Measurements from ENCODE around the gene LIF. TPM values are rescaled to one million over a fixed set of nuclear protein-coding genes. Genes with fewer than 3 reads are reported as not detected.
A peak's percentile ranks its signal among the peaks of the same experiment; 100 is the strongest.

LIF gene
- 1 to 10 TPM in 2 of 4 donors, under 1 TPM in 2; 0.19 to 4.8 (median 1.6) TPM for total RNA-seq

- H3K9me3 ChIP-seq = no peaks in the 10 kb centered on the region
- DNase-seq (ENCODE audit: extremely low spot score) = no peak
- H3K4me3 ChIP-seq = peak within 1 kb of the TSS; percentile 52 to 63 (median 53)
- WGBS = 2% methylated on average over 36 of the region's 64 CpGs
- H3K27ac ChIP-seq (replicated peaks in 1 of 4) = peak within 1 kb of the TSS; percentile 23 to 48 (median 34)
- H3K4me1 ChIP-seq = peaks cover 14 to 42% (median 36%) of the 10 kb centered on the region in 4 donors
- H3K27me3 ChIP-seq = peaks cover 0 to 78% (median 10%) of the 10 kb centered on the region in 4 donors
- TF ChIP-seq POLR2A (IDR thresholded peaks at IDR 0.05; ENCODE audit: low read depth) = no peak
- no peak for TF ChIP-seq EP300 (IDR thresholded peaks at IDR 0.05)
- TF ChIP-seq POLR2AphosphoS5 (IDR thresholded peaks at IDR 0.05) = no peak
- peak in 1 of 3 experiments; percentile 9 for TF ChIP-seq CTCF (IDR thresholded peaks at IDR 0.05)
- H3K36me3 ChIP-seq = no peaks in the 10 kb centered on the region
- intact Hi-C loops (cut with DNase I) = no loop called here
These were observed at the start of gene LIF for GRCh38 chr22:30245985-30246813. TSS of gene LIF (minus strand) at chr22:30246759. CDS start at chr22:30246695, 64 bp downstream.

GRCh38 chr22:30296324-30296723 is 49.8 kb upstream of the LIF start:
- peaks cover 55 to 96% (median 93%) of the 10 kb centered on the region in 4 donors for H3K36me3 ChIP-seq
- no peaks in the 10 kb centered on the region for H3K9me3 ChIP-seq
- H3K27ac ChIP-seq (replicated peaks in 1 of 4) = no peak overlapping the region
- intact Hi-C loops (cut with DNase I) = no loop called here
- no peak for DNase-seq (ENCODE audit: extremely low spot score)
- H3K4me3 ChIP-seq = no peak overlapping the region
- TF ChIP-seq POLR2A (IDR thresholded peaks at IDR 0.05; ENCODE audit: low read depth) = no peak
- WGBS = 94% methylated on average over 4 of the region's 4 CpGs
- peaks cover 23 to 44% (median 33%) of the 10 kb centered on the region in 4 donors for H3K4me1 ChIP-seq
- H3K27me3 ChIP-seq = no peaks in the 10 kb centered on the region

GRCh38 chr22:30295576-30295975 is 49.0 kb upstream of the LIF start:
- intact Hi-C loops (cut with DNase I) = no loop called here
- H3K9me3 ChIP-seq = no peaks in the 10 kb centered on the region
- WGBS = 79% methylated on average over 7 of the region's 7 CpGs
- TF ChIP-seq POLR2AphosphoS5 (IDR thresholded peaks at IDR 0.05) = no peak
- TF ChIP-seq EP300 (IDR thresholded peaks at IDR 0.05) = no peak
- TF ChIP-seq POLR2A (IDR thresholded peaks at IDR 0.05; ENCODE audit: low read depth) = no peak
- no peak for TF ChIP-seq CTCF (IDR thresholded peaks at IDR 0.05)
- DNase-seq (ENCODE audit: extremely low spot score) = no peak
- peaks cover 55 to 88% (median 86%) of the 10 kb centered on the region in 4 donors for H3K36me3 ChIP-seq
- peaks cover 23 to 44% (median 33%) of the 10 kb centered on the region in 4 donors for H3K4me1 ChIP-seq
- no peaks in the 10 kb centered on the region for H3K27me3 ChIP-seq
- no peak overlapping the region for H3K4me3 ChIP-seq
- no peak overlapping the region for H3K27ac ChIP-seq (replicated peaks in 1 of 4)

- peaks cover 55 to 81% (median 79%) of the 10 kb centered on the region in 4 donors for H3K36me3 ChIP-seq
These were observed 48.3 kb upstream of the LIF start for GRCh38 chr22:30294830-30295229.

More at GRCh38 chr22:30294830-30295229, 48.3 kb upstream of the LIF start:
- H3K4me3 ChIP-seq = no peak overlapping the region
- peaks cover 27 to 44% (median 36%) of the 10 kb centered on the region in 4 donors for H3K4me1 ChIP-seq
- H3K9me3 ChIP-seq = no peaks in the 10 kb centered on the region
- WGBS = 93% methylated on average over 11 of the region's 11 CpGs
- no peaks in the 10 kb centered on the region for H3K27me3 ChIP-seq
- intact Hi-C loops (cut with DNase I) = no loop called here
- H3K27ac ChIP-seq (replicated peaks in 1 of 4) = no peak overlapping the region
- no peak for TF ChIP-seq POLR2AphosphoS5 (IDR thresholded peaks at IDR 0.05)
- no peak for TF ChIP-seq CTCF (IDR thresholded peaks at IDR 0.05)
- TF ChIP-seq POLR2A (IDR thresholded peaks at IDR 0.05; ENCODE audit: low read depth) = no peak
- no peak for TF ChIP-seq EP300 (IDR thresholded peaks at IDR 0.05)
- no peak for DNase-seq (ENCODE audit: extremely low spot score)

Data from esophagus muscularis mucosa (tissue), 4 donors.